IMR-90 (cell line): Measurements from ENCODE around the gene CSH1. TPM values are rescaled to one million over a fixed set of nuclear protein-coding genes. Genes with fewer than 3 reads are reported as not detected.

Experiments
- ATAC-seq: fragments of 200-7000 bp; cut with Tn5 transposase; 2 replicates; pipeline ENCODE4 v1.9.1; 2020; ENCODE audit warnings: low read depth, mild to moderate bottlenecking, moderate library complexity
- BruUV-seq: library from RNA; stranded (reverse); fragments of 400-500 nt; replicated peaks from 2 replicates; lab custom pipeline; 2021; lab: Mats Ljungman, UMichigan
- CTCF ChIA-PET: fragments of 300-600 bp; formaldehyde crosslinking; extraction: SDS; loops from one replicate; lab custom pipeline; 2021; ENCODE audit warnings: antibody characterized with exemption; lab: Yijun Ruan, JAX
- POLR2A ChIA-PET: fragments of 300-600 bp; sonication (Branson Sonifier 250); formaldehyde crosslinking; loops from one replicate; lab custom pipeline; 2022; ENCODE audit warnings: antibody characterized with exemption; ENCODE audit not compliant: unreplicated experiment; lab: Charles Lee
- DNase-seq: peaks from one replicate; pipeline ENCODE4 v3.0.0; 2013
- H2AFZ ChIP-seq: replicated peaks from 2 replicates; pipeline ENCODE3; 2013; ENCODE audit warnings: low read length, mild to moderate bottlenecking; ENCODE audit not compliant: poor library complexity
- H2AK5ac ChIP-seq: 2 replicates; pipeline ENCODE4 v1.6.1; 2013; ENCODE audit warnings: low read depth, low read length, inconsistent platforms
- H2AK9ac ChIP-seq: replicated peaks from 2 replicates; pipeline ENCODE3; 2013; ENCODE audit warnings: mild to moderate bottlenecking, low read depth, low read length, moderate library complexity; ENCODE audit not compliant: poor library complexity
- H2BK120ac ChIP-seq: 2 replicates; pipeline ENCODE4 v1.6.1; 2013; ENCODE audit warnings: low read depth, low read length, inconsistent platforms
- H2BK15ac ChIP-seq: 3 replicates; pipeline ENCODE4 v1.6.1; 2013; ENCODE audit warnings: low read depth, low read length, inconsistent platforms
- H2BK20ac ChIP-seq: 2 replicates; pipeline ENCODE4 v1.6.1; 2013; ENCODE audit warnings: low read depth, mild to moderate bottlenecking, inconsistent platforms, low read length, moderate library complexity
- H2BK5ac ChIP-seq: 2 replicates; pipeline ENCODE4 v1.6.1; 2013; ENCODE audit warnings: mild to moderate bottlenecking, low read depth, low read length, inconsistent platforms; ENCODE audit not compliant: poor library complexity, severe bottlenecking
- H3K14ac ChIP-seq: replicated peaks from 2 replicates; pipeline ENCODE4 v1.6.1; 2013; ENCODE audit warnings: low read depth, low read length, inconsistent platforms
- H3K18ac ChIP-seq: 2 replicates; pipeline ENCODE4 v1.6.1; 2013; ENCODE audit warnings: low read depth, low read length, control low read depth
- H3K23ac ChIP-seq: 2 replicates; pipeline ENCODE4 v1.6.1; 2013; ENCODE audit warnings: low read depth, low read length, inconsistent platforms
- H3K27ac ChIP-seq: 2 replicates; pipeline ENCODE4 v1.5.1; 2013; ENCODE audit warnings: mild to moderate bottlenecking, control low read depth, low read length; ENCODE audit not compliant: insufficient read depth
- H3K27me3 ChIP-seq: 2 replicates; pipeline ENCODE4 v1.6.1; 2013; ENCODE audit warnings: low read length; ENCODE audit not compliant: control insufficient read depth, insufficient read depth
- H3K36me3 ChIP-seq: 2 replicates; pipeline ENCODE4 v1.6.1; 2013; ENCODE audit warnings: low read length, mixed read lengths; ENCODE audit not compliant: control insufficient read depth, insufficient read depth
- H3K4ac ChIP-seq: 2 replicates; pipeline ENCODE4 v1.6.1; 2013; ENCODE audit warnings: low read depth, low read length, inconsistent platforms
- H3K4me1 ChIP-seq: 2 replicates; pipeline ENCODE4 v1.6.1; 2013; ENCODE audit warnings: low read length, mixed read lengths; ENCODE audit not compliant: control insufficient read depth, insufficient read depth
- H3K4me2 ChIP-seq: 2 replicates; pipeline ENCODE4 v1.6.1; 2013; ENCODE audit warnings: low read depth, mild to moderate bottlenecking, control low read depth, low read length, moderate library complexity
- H3K4me3 ChIP-seq: 2 replicates; pipeline ENCODE4 v1.5.1; 2013; ENCODE audit warnings: low read depth, mild to moderate bottlenecking, control low read depth, low read length, moderate library complexity; ENCODE audit not compliant: insufficient read depth
- H3K56ac ChIP-seq: 2 replicates; pipeline ENCODE4 v1.6.1; 2013; ENCODE audit warnings: low read length, inconsistent platforms; ENCODE audit not compliant: insufficient read depth; ENCODE audit errors: extremely low read depth
- H3K79me1 ChIP-seq, 2 experiments: 2 replicates each; pipeline ENCODE4 v1.6.1; 2013; ENCODE audit warnings: low read length in 2 of 2, inconsistent platforms in 1 of 2, low read depth in 1 of 2
- H3K9ac ChIP-seq: 2 replicates; pipeline ENCODE4 v1.6.1; 2013; ENCODE audit warnings: low read depth, low read length, control low read depth
- H3K9me1 ChIP-seq: 2 replicates; pipeline ENCODE4 v1.6.1; 2013; ENCODE audit warnings: low read length, inconsistent platforms; ENCODE audit not compliant: insufficient read depth
- H3K9me3 ChIP-seq: 2 replicates; pipeline ENCODE4 v1.6.1; 2013; ENCODE audit warnings: low read length; ENCODE audit not compliant: control insufficient read depth, insufficient read depth
- H4K20me1 ChIP-seq: 2 replicates; pipeline ENCODE4 v1.6.1; 2013; ENCODE audit warnings: low read length, inconsistent platforms; ENCODE audit not compliant: insufficient read depth
- H4K5ac ChIP-seq: 2 replicates; pipeline ENCODE4 v1.6.1; 2013; ENCODE audit warnings: mild to moderate bottlenecking, low read depth, low read length, control low read depth
- H4K8ac ChIP-seq, 2 experiments: 2 replicates each; pipeline ENCODE4 v1.6.1; 2013; ENCODE audit warnings: low read depth in 2 of 2, low read length in 2 of 2, control low read depth in 1 of 2, inconsistent platforms in 1 of 2
- H4K91ac ChIP-seq: 2 replicates; pipeline ENCODE4 v1.6.1; 2013; ENCODE audit warnings: low read depth, low read length, inconsistent platforms; ENCODE audit not compliant: insufficient read depth
- BHLHE40 ChIP-seq: fragments of 150-350 bp; IDR thresholded peaks from 2 replicates; pipeline ENCODE4 v1.6.1; 2016; ENCODE audit warnings: mild to moderate bottlenecking, low read depth, low read length
- CHD1 ChIP-seq: IDR thresholded peaks from 2 replicates; pipeline ENCODE4 v1.6.1; 2012; ENCODE audit warnings: low read depth, low read length, improper control_type of control experiment
- FOS ChIP-seq: fragments of 150-350 bp; IDR thresholded peaks from 2 replicates; pipeline ENCODE4 v1.6.1; 2016; ENCODE audit warnings: low read depth, low read length
- MAFK ChIP-seq: IDR thresholded peaks from 2 replicates; pipeline ENCODE4 v1.6.1; 2012; ENCODE audit warnings: low read depth, low read length, improper control_type of control experiment
- MAZ ChIP-seq: IDR thresholded peaks from 2 replicates; pipeline ENCODE4 v1.6.1; 2012; ENCODE audit warnings: low read depth, mild to moderate bottlenecking, low read length, improper control_type of control experiment, moderate library complexity, borderline replicate concordance
- MXI1 ChIP-seq: IDR thresholded peaks from 2 replicates; pipeline ENCODE4 v1.6.1; 2012; ENCODE audit warnings: low read depth, mild to moderate bottlenecking, low read length, moderate library complexity, borderline replicate concordance
- RFX5 ChIP-seq: IDR thresholded peaks from 2 replicates; pipeline ENCODE4 v1.8.0; 2012; ENCODE audit warnings: low read depth, mild to moderate bottlenecking, low read length, moderate library complexity
- SMC3 ChIP-seq: fragments of 150-350 bp; IDR thresholded peaks from 2 replicates; pipeline ENCODE4 v1.6.1; 2016; ENCODE audit warnings: low read depth, mild to moderate bottlenecking, antibody characterized with exemption, low read length, moderate library complexity
- WGBS, 2 experiments: methylation state at CpG; one replicate each; pipeline versions ENCODE4 v1.1.5 to v1.1.7; 2013; ENCODE audit warnings: missing lambda C conversion rate in 2 of 2; ENCODE audit not compliant: insufficient read length in 1 of 2; ENCODE audit errors: extremely low coverage in 2 of 2; 5-methylcytosine and 5-hydroxymethylcytosine counted together
- dilution Hi-C: fragments of 300-500 bp; cut with HindIII; formaldehyde crosslinking; loops from one replicate; pipeline ENCODE4 v1.14.3; 2018; ENCODE audit warnings: low sequenced_read_pairs; ENCODE audit not compliant: unreplicated experiment
- in situ Hi-C: fragments of 300-500 bp; cut with MboI; formaldehyde crosslinking; loops from 3 replicates; pipeline ENCODE4 v1.14.3; 2019; ENCODE audit warnings: low sequenced_read_pairs, inconsistent platforms, mixed read lengths
- intact Hi-C: fragments of 100-400 bp; cut with micrococcal nuclease; formaldehyde crosslinking; loops from 2 replicates; pipeline ENCODE4 v1.10.0; 2022
- polyA plus RNA-seq, 3 experiments: library from polyadenylated mRNA; depleted of rRNA; stranded (reverse); fragments of >200 nt; gene quantifications; 2 replicates each; pipeline ENCODE4 v1.2.3, GENCODE V29; 2012; ENCODE audit warnings: low replicate concordance in 1 of 3
- total RNA-seq: library from RNA; depleted of rRNA; stranded (reverse); fragments of >200 nt; gene quantifications from 2 replicates; pipeline ENCODE4 v1.2.3, GENCODE V29; 2012
- TF ChIP-seq, protein P1 (sequence below): conservative IDR thresholded peaks from 2 replicates; pipeline ENCODE4 v1.5.1; 2012; ENCODE audit warnings: mild to moderate bottlenecking, low read depth, low read length, improper control_type of control experiment
- TF ChIP-seq, protein P2 (sequence below): fragments of 150-350 bp; IDR thresholded peaks from 2 replicates; pipeline ENCODE4 v1.6.1; 2017; ENCODE audit warnings: mild to moderate bottlenecking, antibody characterized with exemption, low read length, low read depth

The CSH1 gene
- total and polyA plus RNA-seq, 2 of the 4 experiments (the other 2 are of a cell fraction): not detected

DNA sequence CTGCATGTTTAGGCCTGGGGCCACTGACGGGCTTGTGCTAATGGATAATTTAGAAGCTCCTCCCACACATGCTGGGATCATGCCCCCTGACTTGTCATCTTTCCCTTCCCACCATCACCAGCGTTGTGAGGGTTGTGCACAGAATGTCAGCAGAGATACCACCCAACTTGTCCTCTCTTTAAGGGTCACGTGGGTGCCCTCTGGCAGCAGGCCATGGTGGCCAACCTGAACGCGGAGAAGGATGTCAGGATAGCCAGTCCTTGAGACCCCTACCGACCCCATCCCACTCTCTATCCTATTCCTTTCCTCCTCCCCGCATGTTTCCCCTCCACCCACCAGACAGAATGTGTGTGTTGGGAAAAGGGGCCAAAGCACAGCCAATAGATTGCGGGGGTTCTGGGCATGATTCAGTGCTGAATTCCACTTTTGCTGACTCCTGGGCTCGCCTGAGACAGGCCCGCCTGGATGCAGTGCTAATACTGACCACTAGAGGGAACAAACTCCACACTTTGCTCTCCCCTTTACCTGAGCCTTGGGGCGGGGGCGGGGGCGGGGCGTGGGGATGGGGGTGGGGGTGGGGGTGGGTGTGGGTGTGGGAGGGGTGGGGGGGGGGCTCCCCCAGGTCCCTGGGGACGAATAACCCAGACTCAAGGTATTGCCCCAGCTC lies 14.3 kb downstream of the CSH1 start, which contains the start of gene GH2:
GH2 (minus strand) TSS at position 10 of the 667 bp plus-strand sequence. CDS start 143 bp downstream, outside the sequence.
- no peak within 1 kb of the TSS for H3K9ac ChIP-seq
- no peak within 1 kb of the TSS for H2AK5ac ChIP-seq
- no peaks in the 10 kb centered on the region for H3K4me1 ChIP-seq
- no peaks in the 10 kb centered on the region for H3K36me3 ChIP-seq
- no peak within 1 kb of the TSS for H3K18ac ChIP-seq
- H3K4me2 ChIP-seq: no peak within 1 kb of the TSS
- TF ChIP-seq MAZ (no peak), MAFK (peak; percentile 42; the same call in 1 of the 2 replicates), CHD1 (no peak), RFX5 (no peak), FOS (no peak), MXI1 (no peak), SMC3 (no peak), BHLHE40 (no peak)
- TF ChIP-seq, protein P1, sequence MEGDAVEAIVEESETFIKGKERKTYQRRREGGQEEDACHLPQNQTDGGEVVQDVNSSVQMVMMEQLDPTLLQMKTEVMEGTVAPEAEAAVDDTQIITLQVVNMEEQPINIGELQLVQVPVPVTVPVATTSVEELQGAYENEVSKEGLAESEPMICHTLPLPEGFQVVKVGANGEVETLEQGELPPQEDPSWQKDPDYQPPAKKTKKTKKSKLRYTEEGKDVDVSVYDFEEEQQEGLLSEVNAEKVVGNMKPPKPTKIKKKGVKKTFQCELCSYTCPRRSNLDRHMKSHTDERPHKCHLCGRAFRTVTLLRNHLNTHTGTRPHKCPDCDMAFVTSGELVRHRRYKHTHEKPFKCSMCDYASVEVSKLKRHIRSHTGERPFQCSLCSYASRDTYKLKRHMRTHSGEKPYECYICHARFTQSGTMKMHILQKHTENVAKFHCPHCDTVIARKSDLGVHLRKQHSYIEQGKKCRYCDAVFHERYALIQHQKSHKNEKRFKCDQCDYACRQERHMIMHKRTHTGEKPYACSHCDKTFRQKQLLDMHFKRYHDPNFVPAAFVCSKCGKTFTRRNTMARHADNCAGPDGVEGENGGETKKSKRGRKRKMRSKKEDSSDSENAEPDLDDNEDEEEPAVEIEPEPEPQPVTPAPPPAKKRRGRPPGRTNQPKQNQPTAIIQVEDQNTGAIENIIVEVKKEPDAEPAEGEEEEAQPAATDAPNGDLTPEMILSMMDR: peak; percentile 44
- TF ChIP-seq, protein P2, sequence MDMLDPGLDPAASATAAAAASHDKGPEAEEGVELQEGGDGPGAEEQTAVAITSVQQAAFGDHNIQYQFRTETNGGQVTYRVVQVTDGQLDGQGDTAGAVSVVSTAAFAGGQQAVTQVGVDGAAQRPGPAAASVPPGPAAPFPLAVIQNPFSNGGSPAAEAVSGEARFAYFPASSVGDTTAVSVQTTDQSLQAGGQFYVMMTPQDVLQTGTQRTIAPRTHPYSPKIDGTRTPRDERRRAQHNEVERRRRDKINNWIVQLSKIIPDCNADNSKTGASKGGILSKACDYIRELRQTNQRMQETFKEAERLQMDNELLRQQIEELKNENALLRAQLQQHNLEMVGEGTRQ: no peak
- H3K27ac ChIP-seq: no peak within 1 kb of the TSS
- in situ Hi-C loops (no loop called here), intact Hi-C loops (no loop called here), dilution Hi-C loops (no loop called here)
- H2AFZ ChIP-seq: no peak within 1 kb of the TSS
- H3K79me1 ChIP-seq: no peaks in the 10 kb centered on the region
- H3K14ac ChIP-seq: no peak within 1 kb of the TSS
- DNase-seq (peak; percentile 34), ATAC-seq (peak; percentile 93)
- H2BK5ac ChIP-seq: no peak within 1 kb of the TSS
- no peak within 1 kb of the TSS for H3K56ac ChIP-seq
- H4K8ac ChIP-seq: no peak within 1 kb of the TSS
- H2BK15ac ChIP-seq: no peak within 1 kb of the TSS
- no TSS peak for BruUV-seq
- no peaks in the 10 kb centered on the region for H4K20me1 ChIP-seq
- 40% methylated on average over 1 of the region's 15 CpGs; no CpG with 5 or more reads in 1 of the 2 experiments for WGBS, 2 experiments
- no peak within 1 kb of the TSS for H2BK20ac ChIP-seq
- H3K27me3 ChIP-seq: peaks cover 22% of the 10 kb centered on the region
- H3K23ac ChIP-seq: no peak within 1 kb of the TSS
- H4K91ac ChIP-seq: no peak within 1 kb of the TSS
- no peak within 1 kb of the TSS for H2AK9ac ChIP-seq
- CTCF ChIA-PET: interaction anchor here (1.2 kb wide), 1 partner anchor 16 kb away, joined by 4 read pairs; no protein-coding TSS in a partner anchor
- no peaks in the 10 kb centered on the region for H3K9me1 ChIP-seq
- no peak within 1 kb of the TSS for H2BK120ac ChIP-seq
- POLR2A ChIA-PET: no interaction called here
- H3K4me3 ChIP-seq: no peak within 1 kb of the TSS
- H3K4ac ChIP-seq: no peak within 1 kb of the TSS
- H4K5ac ChIP-seq: no peak within 1 kb of the TSS
- H3K9me3 ChIP-seq: no peaks in the 10 kb centered on the region
